Measurements from ENCODE around the gene VWF.

GRCh38 chr12:6106218-6106617 lies 18.3 kb downstream of the VWF start:
- TF ChIP-seq CTCF (IDR thresholded peaks at IDR 0.05): no peak
- no peak for TF ChIP-seq POLR2A (IDR thresholded peaks at IDR 0.05)
